Measurements from ENCODE around the gene KIT.
"Not testable (repeated sequence)": the region's sequence is repeated elsewhere in the genome, so short reads cannot be mapped to it uniquely, and the experiment has no call there.

KIT gene

DNA sequence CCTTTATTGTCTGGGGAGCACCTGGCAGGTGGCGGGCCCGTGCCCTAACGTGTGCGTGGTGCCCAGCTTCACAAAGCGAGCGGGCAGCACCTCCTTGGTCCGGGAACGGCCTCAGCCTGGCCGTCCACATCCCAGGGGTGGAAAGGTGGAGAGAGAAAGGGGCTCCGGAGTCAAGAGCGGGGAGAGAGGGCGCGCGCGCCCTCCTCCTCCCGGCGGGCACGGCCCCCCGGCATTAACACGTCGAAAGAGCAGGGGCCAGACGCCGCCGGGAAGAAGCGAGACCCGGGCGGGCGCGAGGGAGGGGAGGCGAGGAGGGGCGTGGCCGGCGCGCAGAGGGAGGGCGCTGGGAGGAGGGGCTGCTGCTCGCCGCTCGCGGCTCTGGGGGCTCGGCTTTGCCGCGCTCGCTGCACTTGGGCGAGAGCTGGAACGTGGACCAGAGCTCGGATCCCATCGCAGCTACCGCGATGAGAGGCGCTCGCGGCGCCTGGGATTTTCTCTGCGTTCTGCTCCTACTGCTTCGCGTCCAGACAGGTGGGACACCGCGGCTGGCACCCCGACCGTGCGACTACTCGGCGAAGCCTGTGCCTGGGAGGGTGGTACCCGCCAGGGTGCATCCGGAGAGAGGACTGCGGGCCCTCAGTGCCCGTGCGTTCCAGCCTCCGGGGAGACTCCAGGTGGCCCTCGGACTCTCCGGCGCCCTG lies at the start of gene KIT:
TSS of gene KIT (plus strand) at position 407 of the 701 bp plus-strand sequence. CDS start at position 465, 58 bp downstream.
- DNase-seq: peak; percentile 65

DNA sequence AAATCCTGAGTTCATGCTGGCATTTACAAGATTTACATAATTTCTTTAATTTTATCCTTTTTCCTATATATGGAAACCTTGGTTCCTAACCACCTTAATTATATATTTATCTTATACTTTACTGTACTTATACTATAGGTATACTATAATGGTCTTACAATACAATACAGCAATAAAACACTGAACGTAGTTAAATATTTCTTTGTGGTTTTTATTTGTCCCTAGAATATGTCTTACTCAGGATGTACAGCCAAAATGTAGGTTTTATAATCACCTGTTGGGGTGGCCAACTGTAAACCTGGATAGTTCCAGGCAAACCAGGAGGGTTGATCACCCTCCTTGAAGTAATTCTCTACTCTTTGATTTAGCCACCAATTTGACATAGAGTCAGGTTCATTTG lies 48.4 kb upstream of the KIT start:
- no peak for DNase-seq

DNA sequence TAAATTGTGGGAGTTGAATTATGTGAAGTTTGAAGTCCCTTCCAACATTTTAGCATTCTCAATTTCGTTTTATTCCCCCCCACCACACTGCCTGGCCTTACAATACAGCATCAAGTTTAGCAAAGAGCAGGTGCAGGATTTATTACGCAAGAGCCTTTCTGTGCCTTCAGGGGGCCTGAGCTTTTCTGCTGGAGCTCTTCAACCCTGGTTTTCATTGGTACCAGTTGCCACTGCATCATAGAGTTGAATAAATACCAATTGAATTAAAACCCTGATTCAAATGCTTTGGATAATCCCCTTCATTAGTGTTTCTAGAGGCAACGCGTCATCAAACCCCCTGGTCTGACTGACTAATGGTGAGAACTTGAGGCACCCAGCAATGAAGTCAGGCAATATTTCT lies 43.6 kb upstream of the KIT start:
- DNase-seq: peak; percentile 3

DNA sequence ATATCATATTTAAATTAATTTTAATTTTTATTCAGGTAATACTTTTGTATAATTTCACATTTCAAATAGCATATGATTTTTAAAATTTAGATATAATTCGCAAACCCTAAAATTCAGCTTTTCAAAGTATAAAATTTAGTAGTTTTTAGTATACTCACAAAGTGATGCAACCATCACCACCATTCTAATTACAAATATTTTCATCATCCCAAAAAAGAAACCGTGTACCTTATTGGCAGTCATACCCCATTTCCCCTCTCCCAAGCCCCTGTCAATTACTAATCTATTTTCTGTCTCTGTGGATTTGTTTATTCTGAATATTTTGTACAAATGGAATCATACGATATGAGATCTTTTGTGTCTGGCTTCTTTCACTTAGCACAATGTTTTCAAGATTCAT lies 37.0 kb upstream of the KIT start:
- no peak for DNase-seq

DNA sequence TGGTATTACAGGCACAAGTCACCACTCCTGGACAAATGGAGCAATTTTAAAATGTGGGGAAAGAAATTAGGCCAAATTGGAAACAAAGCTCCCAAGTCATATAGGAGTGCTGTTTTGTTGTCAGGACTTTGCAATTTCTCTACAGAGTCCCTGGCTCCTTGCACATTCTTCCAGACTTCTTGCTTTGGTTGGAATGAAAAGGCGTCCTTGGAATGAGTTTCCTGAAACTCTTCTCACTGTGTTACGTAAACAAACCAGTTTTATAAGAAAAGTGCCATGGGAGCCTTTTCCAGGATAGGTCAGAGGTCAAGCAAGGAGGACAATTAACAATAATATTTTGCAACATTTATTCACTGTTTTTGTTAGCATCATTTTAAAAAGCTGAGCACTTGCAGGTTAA lies 32.4 kb upstream of the KIT start:
- DNase-seq: no peak

DNA sequence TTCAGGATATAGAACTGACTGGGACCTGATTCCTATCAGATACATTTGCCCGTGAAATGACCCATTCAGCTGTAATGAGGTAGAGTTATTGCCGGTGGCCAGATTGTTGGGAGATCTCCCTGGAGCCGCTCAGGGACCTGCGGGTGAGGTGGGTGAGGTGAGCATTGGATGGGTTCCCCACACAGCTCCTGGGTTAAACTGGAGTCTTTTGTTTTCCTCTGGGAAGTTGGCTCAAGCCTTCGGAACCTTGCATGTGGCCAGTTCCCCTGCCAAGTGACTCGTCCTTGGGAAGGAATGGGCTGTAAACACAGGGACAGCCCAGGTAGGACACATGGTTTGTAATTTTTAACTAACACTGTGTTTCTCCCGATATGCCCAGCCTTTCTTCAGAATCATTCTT lies 31.6 kb upstream of the KIT start:
- no peak for DNase-seq

DNA sequence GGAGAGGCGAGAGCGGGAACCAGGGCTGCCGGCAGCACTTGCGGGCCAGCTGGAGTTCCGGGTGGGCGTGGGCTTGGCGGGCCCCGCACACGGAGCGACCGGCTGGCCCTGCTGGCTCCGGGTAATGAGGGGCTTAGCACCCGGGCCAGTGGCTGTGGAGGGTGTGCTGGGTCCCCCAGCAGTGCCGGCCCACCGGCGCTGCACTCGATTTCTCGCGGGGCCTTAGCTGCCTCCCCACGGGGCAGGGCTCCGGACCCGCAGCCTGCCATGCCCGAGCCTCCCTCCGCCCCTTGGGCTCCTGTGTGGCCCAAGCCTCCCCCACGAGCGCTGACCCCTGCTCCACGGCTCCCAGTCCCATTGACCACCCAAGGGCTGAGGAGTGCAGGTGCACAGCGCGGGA lies 25.2 kb upstream of the KIT start:
- no peak for DNase-seq

GRCh38 chr4:54633102-54633740 lies 24.5 kb upstream of the KIT start:
- DNase-seq: not testable (repeated sequence)

DNA sequence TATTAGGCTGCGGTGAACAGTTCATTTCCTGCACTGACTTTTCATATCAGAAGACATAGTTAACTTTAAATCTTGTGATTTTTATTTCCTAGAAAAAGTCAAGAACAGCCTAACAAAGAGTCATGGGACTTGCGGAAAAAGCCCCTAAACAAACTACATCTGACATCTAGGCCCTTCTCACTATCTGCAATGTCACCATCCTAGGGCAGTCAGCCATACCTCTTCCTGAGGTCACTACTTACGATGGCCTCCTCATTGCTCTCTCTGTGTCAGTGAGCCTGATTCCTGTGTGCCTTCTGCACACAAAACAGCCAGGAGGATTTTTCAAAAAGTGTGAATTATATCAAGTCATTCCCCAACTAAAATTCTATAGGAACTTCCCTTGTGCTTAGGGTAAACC lies 22.4 kb upstream of the KIT start:
- no peak for DNase-seq

- DNase-seq: no peak
Observed at GRCh38 chr4:54637325-54637724, 20.4 kb upstream of the KIT start.

DNA sequence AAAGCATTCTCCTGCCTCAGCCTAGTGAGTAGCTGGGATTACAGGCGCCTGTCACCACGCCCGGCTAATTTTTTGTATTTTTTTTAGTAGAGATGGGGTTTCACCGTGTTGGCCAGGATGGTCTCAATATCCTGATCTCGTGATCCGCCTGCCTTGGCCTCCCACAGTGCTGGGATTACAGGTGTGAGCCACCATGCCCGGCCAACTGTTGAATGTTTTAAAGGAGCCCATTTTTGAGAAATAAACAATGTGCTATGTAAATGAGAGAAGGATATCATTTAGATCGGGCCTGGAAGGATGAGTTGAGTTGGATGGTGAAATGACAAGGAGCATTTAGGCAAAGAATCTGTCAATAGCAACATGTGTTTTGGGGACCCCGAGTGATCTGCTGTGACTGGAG lies 16.7 kb upstream of the KIT start:
- DNase-seq: not testable (repeated sequence)

- no peak for DNase-seq
Observed at GRCh38 chr4:54643172-54643571, 14.6 kb upstream of the KIT start.

DNA sequence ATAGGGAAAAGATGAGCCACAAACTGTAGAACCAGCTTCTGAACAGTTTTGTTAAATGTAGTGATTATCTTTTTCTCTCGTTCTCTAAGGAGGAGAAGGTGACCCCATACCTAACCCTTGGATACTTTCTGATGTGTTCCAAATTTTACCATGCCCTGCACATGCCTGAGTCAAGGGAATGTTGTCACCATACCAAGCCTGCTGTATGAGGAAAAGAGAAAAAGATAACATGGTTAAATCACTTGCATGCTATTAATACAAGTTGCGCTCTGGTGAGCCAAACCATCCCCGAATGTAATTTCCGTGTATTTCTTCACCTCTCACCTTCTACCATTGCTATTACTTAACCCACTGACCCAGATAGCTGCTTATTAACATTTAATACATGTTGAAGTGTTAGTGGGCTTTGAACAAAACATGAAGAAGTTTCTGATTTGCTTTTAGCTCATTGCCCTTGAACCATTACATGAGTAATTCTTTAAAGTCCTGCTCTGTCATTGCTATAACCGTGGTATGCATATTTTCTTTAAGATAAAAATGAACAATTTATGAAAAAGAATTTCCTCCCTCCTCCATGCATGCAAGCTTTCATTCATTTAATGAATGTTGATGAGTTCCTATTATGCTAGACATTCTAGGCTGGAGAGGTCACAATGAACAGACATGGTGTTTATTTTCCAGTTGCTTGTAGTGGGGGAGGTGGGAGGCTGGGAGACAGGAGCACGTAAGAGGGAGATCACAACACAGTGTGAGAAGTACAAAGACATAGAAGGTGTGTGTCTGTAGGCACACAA lies 13.6 kb upstream of the KIT start:
- no peak for DNase-seq

DNA sequence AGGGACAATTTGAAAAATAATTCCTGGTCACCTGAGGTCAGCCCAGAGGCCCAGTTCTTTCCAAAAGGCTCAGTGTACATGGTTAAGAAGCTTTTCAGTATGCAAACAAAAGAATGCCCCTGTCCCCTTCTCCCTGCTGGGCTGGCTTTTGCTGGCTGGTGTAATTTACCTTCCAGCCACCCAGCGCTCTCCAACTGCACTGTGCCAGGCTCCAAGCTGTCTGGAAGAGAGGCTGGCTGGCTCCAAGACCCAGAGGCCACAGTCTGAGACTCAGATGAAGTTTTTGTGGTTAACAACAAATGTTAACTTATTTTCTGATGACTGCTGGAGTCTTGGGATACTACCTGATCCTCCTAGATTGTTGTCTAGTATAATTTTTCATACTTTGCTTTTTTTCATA lies 11.9 kb upstream of the KIT start:
- no peak for DNase-seq

DNA sequence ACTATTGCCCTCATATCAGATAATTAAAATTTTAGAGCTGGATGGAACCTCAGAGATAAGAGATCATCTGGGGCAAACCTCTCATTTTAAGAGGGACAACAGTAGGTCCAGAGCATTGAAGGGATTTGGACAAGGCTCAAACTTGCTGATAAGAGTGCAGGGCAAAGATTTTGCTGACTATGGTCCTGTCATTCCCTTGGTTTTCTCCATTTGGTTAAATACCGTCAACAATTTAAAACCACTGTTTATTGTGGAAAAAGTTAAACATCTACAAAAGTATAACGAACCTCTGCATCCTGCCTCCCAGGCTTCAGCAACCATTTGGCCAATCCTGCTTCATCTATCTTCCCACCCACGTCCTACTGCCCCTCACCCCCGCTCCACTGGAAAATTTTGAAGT lies 10.7 kb upstream of the KIT start:
- no peak for DNase-seq

DNA sequence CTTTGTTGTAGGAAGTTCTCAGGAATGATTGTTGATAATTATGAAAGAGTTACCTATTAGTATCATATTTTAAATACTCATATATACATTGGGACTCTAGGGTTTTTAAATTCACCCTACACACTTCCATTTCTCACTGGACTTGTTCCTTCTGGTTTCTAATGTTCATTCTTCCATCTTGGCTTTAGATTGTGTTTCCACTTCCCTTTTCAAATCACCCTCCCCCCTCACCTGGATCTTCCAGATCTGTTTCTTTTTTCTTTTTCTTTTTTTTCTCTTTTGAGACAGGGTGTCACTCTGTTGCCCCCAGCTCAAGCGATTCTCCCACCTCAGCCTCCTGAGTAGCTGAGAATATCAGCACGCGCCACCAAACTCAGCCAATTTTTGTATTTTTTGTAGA lies 6.7 kb upstream of the KIT start:
- DNase-seq: no peak

DNA sequence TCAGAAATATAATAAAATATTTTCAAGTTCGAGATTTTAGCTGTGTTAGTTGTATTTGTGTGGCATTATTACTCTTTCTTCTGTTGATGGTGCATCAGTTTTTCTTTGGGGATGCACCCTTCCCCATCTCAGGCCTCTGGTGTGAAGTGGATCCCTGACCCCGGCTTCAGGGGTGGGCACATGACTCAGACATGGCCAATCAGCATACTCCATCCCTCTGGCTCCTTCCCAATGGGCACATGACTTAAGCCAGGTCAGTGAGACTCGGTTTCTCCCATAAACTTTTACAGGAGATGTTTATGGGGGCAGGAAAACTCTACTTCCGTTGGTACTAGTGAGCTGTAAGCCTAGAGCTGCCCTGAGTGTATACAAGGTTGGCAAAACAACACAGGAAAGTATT lies 3.0 kb upstream of the KIT start:
- no peak for DNase-seq

- DNase-seq: peak; percentile 15
Observed at GRCh38 chr4:54657185-54657550, 589 bp upstream of the KIT start.

DNA sequence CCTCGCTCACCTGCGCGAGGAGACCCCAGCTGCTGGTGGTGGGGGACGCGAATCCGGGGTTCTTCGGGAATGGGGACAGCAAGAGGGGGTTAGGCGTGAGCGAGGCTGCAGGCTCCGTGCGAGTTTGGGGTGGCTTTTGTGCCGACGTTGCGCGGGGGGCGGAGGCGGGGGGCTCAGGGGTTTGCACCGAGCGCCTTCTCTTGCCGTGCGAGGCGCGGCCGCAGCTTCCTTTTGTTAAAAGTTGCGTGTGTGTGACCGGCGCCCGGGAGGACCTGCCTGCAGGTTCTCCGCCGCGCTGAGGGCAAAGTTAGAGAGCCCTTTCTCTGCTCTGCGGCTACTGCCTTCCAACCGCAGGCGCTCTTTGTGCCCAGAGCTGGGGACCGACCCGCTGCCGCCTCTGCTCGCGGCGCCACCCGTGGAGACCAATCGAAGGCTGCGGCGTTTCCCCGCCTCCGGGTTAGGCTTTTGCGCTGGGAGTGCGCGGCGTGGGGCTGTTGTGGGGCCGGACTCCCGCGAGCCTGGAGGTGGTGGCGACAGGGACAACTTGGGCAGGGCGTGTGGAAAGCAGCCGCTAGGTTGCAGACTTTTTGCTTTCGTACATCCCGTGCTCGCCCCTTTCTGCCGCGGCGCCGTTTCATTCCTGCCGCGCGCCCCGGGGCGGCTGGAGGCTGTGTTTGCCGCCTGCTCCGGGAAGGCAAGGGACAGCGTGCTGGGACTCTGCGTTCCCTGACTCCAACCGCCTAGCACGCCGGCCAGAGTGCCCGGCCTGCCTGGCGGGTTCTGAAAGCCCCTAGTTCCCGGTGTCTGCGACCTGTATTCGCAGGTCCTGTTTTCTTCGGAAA lies 716 bp downstream of the KIT start:
- DNase-seq: peak; percentile 20

GRCh38 chr4:54659313-54659712 lies 1.6 kb downstream of the KIT start:
- DNase-seq: no peak

DNA sequence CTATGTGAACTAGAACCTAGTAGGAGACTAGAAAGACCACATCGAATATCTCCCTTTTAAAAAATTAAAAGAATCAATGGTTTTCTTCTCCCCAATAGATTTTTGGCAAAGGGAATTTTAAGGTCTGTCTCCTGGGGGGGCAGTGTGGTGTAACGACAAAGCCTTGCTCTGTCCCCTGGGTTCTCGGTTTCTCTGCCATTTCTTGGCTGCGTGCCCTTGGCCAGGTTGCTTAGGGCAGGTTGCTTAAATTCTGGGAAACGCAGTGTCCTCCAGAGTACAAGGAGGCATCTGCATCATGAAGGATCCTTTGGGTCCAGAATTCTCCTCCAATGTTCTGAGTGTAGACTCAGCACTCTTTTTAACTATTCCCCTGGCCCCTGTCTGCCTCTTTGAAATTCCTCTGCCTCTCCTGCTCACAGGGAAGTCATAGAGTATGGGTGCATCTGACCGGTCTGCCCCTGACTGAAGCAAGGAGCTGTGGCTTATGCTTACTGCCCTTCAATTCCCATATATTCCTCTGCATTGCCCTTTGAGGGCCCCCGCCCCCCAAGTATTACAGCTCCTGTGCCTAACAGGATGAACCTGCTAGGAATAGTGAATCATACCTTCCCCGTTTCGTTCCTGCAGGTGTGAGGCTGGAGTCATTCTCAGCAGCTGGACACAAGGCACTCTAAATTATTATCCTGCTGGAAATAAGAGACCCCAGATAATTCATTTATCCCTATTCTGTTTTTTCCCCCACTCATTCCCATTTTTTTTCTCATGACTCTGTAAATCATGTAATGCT lies 2.2 kb downstream of the KIT start:
- peak; percentile 6 for DNase-seq

GRCh38 chr4:54660591-54660990 lies 2.8 kb downstream of the KIT start:
- DNase-seq: no peak

All from NCI-H2107 (cell line).